ENCODE measurements around the gene CCN5. TPM values are rescaled to one million over a fixed set of nuclear protein-coding genes. Genes with fewer than 3 reads are reported as not detected.

The CCN5 gene
- total RNA-seq, 2 donors from 2014 or later, result not detected

GRCh38 chr20:44701118-44701857, 13.9 kb upstream of the CCN5 start:
- peaks cover 9 to 10% of the 10 kb centered on the region in 2 donors for H3K27me3 Mint-ChIP-seq
- peaks cover 0 to 7% of the 10 kb centered on the region in 2 donors for H3K4me1 Mint-ChIP-seq (ENCODE audit: low read depth in 2 of 2)
- no peak for ATAC-seq
- H3K36me3 Mint-ChIP-seq, result no peaks in the 10 kb centered on the region
- no peak for DNase-seq (ENCODE audit: low spot score)
- H3K4me3 Mint-ChIP-seq, result no peak overlapping the region
- no peaks in the 10 kb centered on the region for H3K9me3 Mint-ChIP-seq
- no peak overlapping the region for H3K27ac Mint-ChIP-seq

GRCh38 chr20:44701858-44702256, 13.3 kb upstream of the CCN5 start:
- Mint-ChIP-seq H3K27ac (no peak overlapping the region), H3K4me3 (no peak overlapping the region), H3K4me1 (ENCODE audit: low read depth in 2 of 2) (peaks cover 0 to 7% of the 10 kb centered on the region in 2 donors), H3K36me3 (no peaks in the 10 kb centered on the region), H3K27me3 (peaks cover 11 to 14% of the 10 kb centered on the region in 2 donors), H3K9me3 (no peaks in the 10 kb centered on the region)
- no peak for DNase-seq (ENCODE audit: low spot score)
- no peak for ATAC-seq

GRCh38 chr20:44702776-44703175, 12.4 kb upstream of the CCN5 start:
- no peaks in the 10 kb centered on the region for H3K36me3 Mint-ChIP-seq
- H3K27me3 Mint-ChIP-seq, result peaks cover 11 to 17% of the 10 kb centered on the region in 2 donors
- H3K4me3 Mint-ChIP-seq, result no peak overlapping the region
- no peak overlapping the region for H3K27ac Mint-ChIP-seq
- no peaks in the 10 kb centered on the region for H3K9me3 Mint-ChIP-seq
- DNase-seq (ENCODE audit: low spot score), result peak; percentile 70
- H3K4me1 Mint-ChIP-seq (ENCODE audit: low read depth in 2 of 2), result peaks cover 0 to 7% of the 10 kb centered on the region in 2 donors
- ATAC-seq, result peak; percentile 65 to 83

- Mint-ChIP-seq H3K27me3 (peaks cover 11 to 17% of the 10 kb centered on the region in 2 donors), H3K4me1 (ENCODE audit: low read depth in 2 of 2) (peaks cover 0 to 7% of the 10 kb centered on the region in 2 donors), H3K36me3 (no peaks in the 10 kb centered on the region), H3K9me3 (no peaks in the 10 kb centered on the region), H3K27ac (no peak overlapping the region), H3K4me3 (no peak overlapping the region)
- ATAC-seq (peak in 1 of 2 donors; percentile 25), DNase-seq (ENCODE audit: low spot score) (no peak)
Measured at GRCh38 chr20:44703183-44703925, 11.8 kb upstream of the CCN5 start.

GRCh38 chr20:44703956-44704488, 11.1 kb upstream of the CCN5 start:
- no peak overlapping the region for H3K4me3 Mint-ChIP-seq
- H3K9me3 Mint-ChIP-seq, result no peaks in the 10 kb centered on the region
- H3K4me1 Mint-ChIP-seq (ENCODE audit: low read depth in 2 of 2), result peaks cover 0 to 7% of the 10 kb centered on the region in 2 donors
- DNase-seq (ENCODE audit: low spot score) (no peak), ATAC-seq (no peak)
- peaks cover 11 to 17% of the 10 kb centered on the region in 2 donors for H3K27me3 Mint-ChIP-seq
- no peak overlapping the region for H3K27ac Mint-ChIP-seq
- H3K36me3 Mint-ChIP-seq, result no peaks in the 10 kb centered on the region

GRCh38 chr20:44704551-44704971, 10.6 kb upstream of the CCN5 start:
- peaks cover 0 to 7% of the 10 kb centered on the region in 2 donors for H3K4me1 Mint-ChIP-seq (ENCODE audit: low read depth in 2 of 2)
- DNase-seq (ENCODE audit: low spot score) (no peak), ATAC-seq (no peak)
- peaks cover 11 to 17% of the 10 kb centered on the region in 2 donors for H3K27me3 Mint-ChIP-seq
- H3K36me3 Mint-ChIP-seq, result no peaks in the 10 kb centered on the region
- H3K9me3 Mint-ChIP-seq, result no peaks in the 10 kb centered on the region
- H3K4me3 Mint-ChIP-seq, result no peak overlapping the region
- H3K27ac Mint-ChIP-seq, result no peak overlapping the region

- ATAC-seq (no peak), DNase-seq (ENCODE audit: low spot score) (no peak)
- H3K9me3 Mint-ChIP-seq, result no peaks in the 10 kb centered on the region
Measured at GRCh38 chr20:44705364-44706094, 9.6 kb upstream of the CCN5 start.

GRCh38 chr20:44706301-44707017, 8.7 kb upstream of the CCN5 start:
- Mint-ChIP-seq H3K36me3 (no peaks in the 10 kb centered on the region), H3K27ac (no peak overlapping the region), H3K4me1 (ENCODE audit: low read depth in 2 of 2) (peaks cover 0 to 7% of the 10 kb centered on the region in 2 donors), H3K27me3 (peaks cover 9 to 18% of the 10 kb centered on the region in 2 donors), H3K4me3 (no peak overlapping the region), H3K9me3 (no peaks in the 10 kb centered on the region)
- peak in 1 of 2 donors; percentile 7 for ATAC-seq
- DNase-seq (ENCODE audit: low spot score), result no peak

More at GRCh38 chr20:44705364-44706094, 9.6 kb upstream of the CCN5 start:
- Mint-ChIP-seq H3K27me3 (peaks cover 11 to 17% of the 10 kb centered on the region in 2 donors), H3K36me3 (no peaks in the 10 kb centered on the region), H3K4me1 (ENCODE audit: low read depth in 2 of 2) (peaks cover 0 to 7% of the 10 kb centered on the region in 2 donors), H3K4me3 (no peak overlapping the region), H3K27ac (no peak overlapping the region)

- no peak overlapping the region for H3K27ac Mint-ChIP-seq
- peaks cover 13 to 24% of the 10 kb centered on the region in 2 donors for H3K27me3 Mint-ChIP-seq
Measured at GRCh38 chr20:44707018-44707579, 8.1 kb upstream of the CCN5 start.

GRCh38 chr20:44709380-44709779, 5.8 kb upstream of the CCN5 start:
- no peak overlapping the region for H3K4me3 Mint-ChIP-seq
- ATAC-seq (no peak), DNase-seq (ENCODE audit: low spot score) (no peak)
- no peak overlapping the region for H3K27ac Mint-ChIP-seq
- no peaks in the 10 kb centered on the region for H3K9me3 Mint-ChIP-seq
- H3K27me3 Mint-ChIP-seq, result peaks cover 16 to 36% of the 10 kb centered on the region in 2 donors
- H3K4me1 Mint-ChIP-seq (ENCODE audit: low read depth in 2 of 2), result peaks cover 0 to 2% of the 10 kb centered on the region in 2 donors
- H3K36me3 Mint-ChIP-seq, result no peaks in the 10 kb centered on the region

More at GRCh38 chr20:44707018-44707579, 8.1 kb upstream of the CCN5 start:
- DNase-seq (ENCODE audit: low spot score), result no peak
- peaks cover 0 to 9% of the 10 kb centered on the region in 2 donors for H3K4me1 Mint-ChIP-seq (ENCODE audit: low read depth in 2 of 2)
- H3K4me3 Mint-ChIP-seq, result no peak overlapping the region
- ATAC-seq, result no peak
- H3K36me3 Mint-ChIP-seq, result no peaks in the 10 kb centered on the region
- H3K9me3 Mint-ChIP-seq, result no peaks in the 10 kb centered on the region

- Mint-ChIP-seq H3K9me3 (no peaks in the 10 kb centered on the region), H3K4me3 (no peak overlapping the region), H3K36me3 (no peaks in the 10 kb centered on the region), H3K4me1 (ENCODE audit: low read depth in 2 of 2) (peaks cover 0 to 2% of the 10 kb centered on the region in 2 donors), H3K27me3 (peaks cover 17 to 36% of the 10 kb centered on the region in 2 donors), H3K27ac (no peak overlapping the region)
- no peak for ATAC-seq
- no peak for DNase-seq (ENCODE audit: low spot score)
Measured at GRCh38 chr20:44709797-44710196, 5.4 kb upstream of the CCN5 start.

GRCh38 chr20:44711237-44711636, 3.9 kb upstream of the CCN5 start:
- DNase-seq (ENCODE audit: low spot score), result no peak

More at GRCh38 chr20:44711237-44711636, 3.9 kb upstream of the CCN5 start:
- Mint-ChIP-seq H3K27ac (no peak overlapping the region), H3K4me3 (no peak overlapping the region), H3K27me3 (peaks cover 14 to 28% of the 10 kb centered on the region in 2 donors), H3K9me3 (no peaks in the 10 kb centered on the region), H3K36me3 (no peaks in the 10 kb centered on the region), H3K4me1 (ENCODE audit: low read depth in 2 of 2) (peaks cover 0 to 2% of the 10 kb centered on the region in 2 donors)
- ATAC-seq, result no peak
